Testis (tissue), 3 donors: ENCODE results near the gene CUL5. TPM values are rescaled to one million over a fixed set of nuclear protein-coding genes. Genes with fewer than 3 reads are reported as not detected.

Source experiments
- polyA plus RNA-seq: library from polyadenylated mRNA; stranded (reverse); fragments of 350-450 nt; fragmentation: Illumina TruSeq; extraction: RNeasy Lipid Tissue Mini Kit (QIAGEN cat#74804); gene quantifications from one replicate; pipeline ENCODE4 v1.2.3, GENCODE V29; 2014; ENCODE audit warnings: low read depth, low replicate concordance; ENCODE audit not compliant: insufficient read depth
- small RNA-seq, 2 donors: library from RNA; depleted of rRNA; stranded (forward); fragments of <200 nt; gene quantifications; one replicate each; pipeline ENCODE3, GENCODE V24; 2016
- total RNA-seq, 2 donors: library from RNA; depleted of rRNA; stranded (reverse); fragments of >200 nt; gene quantifications; one replicate each; pipeline ENCODE4 v1.2.3, GENCODE V29; 2016

The CUL5 gene
- total and polyA plus RNA-seq, 3 donors from 2014 or later = 9.5 to 34.6 (median 31.2) TPM

Small RNA genes lying within 50 kb of the gene (small RNA-seq; reads per million reads assigned to genes)
- gene RF00019 = 0 reads per million in 2 donors

Other genes starting within 250 kb of the CUL5 start
- gene SLC35F2, start 150.1 kb upstream of the CUL5 start, total RNA-seq = 10 to 100 TPM in 1 of 2 donors, 1 to 10 TPM in 1; 8.0 to 12.9 TPM
- 7.8 TPM for gene SLC35F2, start 150.1 kb upstream of the CUL5 start, polyA plus RNA-seq
- gene RAB39A, start 80.5 kb upstream of the CUL5 start, total RNA-seq = 1 to 10 TPM; 1.6 to 1.9 TPM
- 2.0 TPM for gene RAB39A, start 80.5 kb upstream of the CUL5 start, polyA plus RNA-seq
- 10 to 100 TPM; 60.5 to 78.4 TPM for gene ACAT1, start 112.7 kb downstream of the CUL5 start, total RNA-seq
- 174 TPM for gene ACAT1, start 112.7 kb downstream of the CUL5 start, polyA plus RNA-seq
- gene NPAT, start 213.7 kb downstream of the CUL5 start, total RNA-seq = 10 to 100 TPM; 20.9 to 24.3 TPM
- 7.9 TPM for gene NPAT, start 213.7 kb downstream of the CUL5 start, polyA plus RNA-seq
- 10 to 100 TPM; 92.3 to 95.4 TPM for gene ATM, start 214.2 kb downstream of the CUL5 start, total RNA-seq
- 19.3 TPM for gene ATM, start 214.2 kb downstream of the CUL5 start, polyA plus RNA-seq